Common myeloid progenitor, CD34-positive (primary cell): Measurements from ENCODE around the gene ATF1.
"Not testable (repeated sequence)": the region's sequence is repeated elsewhere in the genome, so short reads cannot be mapped to it uniquely, and the experiment has no call there.

Source experiments
- CTCF ChIA-PET: fragments of 350-600 bp; sonication (Branson Sonifier 250); formaldehyde crosslinking; loops from one replicate; lab custom pipeline; 2021; ENCODE audit warnings: antibody characterized with exemption; lab: Charles Lee
- POLR2A ChIA-PET: fragments of 350-600 bp; sonication (Branson Sonifier 250); formaldehyde crosslinking; loops from one replicate; lab custom pipeline; 2021; ENCODE audit warnings: antibody characterized with exemption; lab: Charles Lee
- DNase-seq, 3 donors: peaks; one replicate each; pipeline versions ENCODE4 v3.0.0 to v3.0.0-alpha.2; 2013
- H3K27ac ChIP-seq, 2 experiments: 1 replicate in 1 of 2; 2 replicates in 1 of 2; pipeline ENCODE4 v1.7.0; 2013; ENCODE audit warnings: inconsistent platforms in 2 of 2, low read length in 2 of 2, mild to moderate bottlenecking in 2 of 2, low read depth in 1 of 2, moderate library complexity in 1 of 2; ENCODE audit not compliant: severe bottlenecking in 2 of 2, insufficient read depth in 1 of 2, poor library complexity in 1 of 2
- H3K27me3 ChIP-seq, 5 experiments: replicated peaks in 2 of 5; 1 replicate in 3 of 5; 2 replicates in 2 of 5; pipeline versions ENCODE4 v1.6.1 to v1.7.0; 2013; ENCODE audit warnings: low read length in 4 of 5, mild to moderate bottlenecking in 2 of 5, moderate library complexity in 2 of 5, inconsistent platforms in 1 of 5; ENCODE audit not compliant: insufficient read depth in 5 of 5, control insufficient read depth in 4 of 5
- H3K36me3 ChIP-seq, 4 experiments: 1 replicate in 2 of 4; 2 replicates in 2 of 4; pipeline versions ENCODE4 v1.6.1 to v1.7.0; 2013; ENCODE audit warnings: low read length in 3 of 4, control low read depth in 1 of 4, mild to moderate bottlenecking in 1 of 4; ENCODE audit not compliant: control insufficient read depth in 4 of 4, insufficient read depth in 4 of 4
- H3K4me1 ChIP-seq, 4 experiments: 1 replicate in 3 of 4; 2 replicates in 1 of 4; pipeline versions ENCODE4 v1.6.1 to v1.7.1; 2013; ENCODE audit warnings: low read length in 3 of 4, mild to moderate bottlenecking in 3 of 4, control low read depth in 1 of 4, inconsistent platforms in 1 of 4, moderate library complexity in 1 of 4; ENCODE audit not compliant: control insufficient read depth in 4 of 4, insufficient read depth in 4 of 4; ENCODE audit errors: control extremely low read depth in 1 of 4
- H3K4me3 ChIP-seq, 7 experiments: 1 replicate in 4 of 7; 2 replicates in 3 of 7; pipeline versions ENCODE4 v1.5.1 to v1.7.0; 2013; ENCODE audit warnings: mild to moderate bottlenecking in 7 of 7, low read length in 6 of 7, moderate library complexity in 6 of 7, inconsistent platforms in 2 of 7, low read depth in 2 of 7, control low read depth in 1 of 7; ENCODE audit not compliant: insufficient read depth in 4 of 7, control insufficient read depth in 1 of 7; ENCODE audit errors: extremely low read depth in 1 of 7
- H3K9me3 ChIP-seq, 5 experiments: 1 replicate in 4 of 5; 2 replicates in 1 of 5; pipeline versions ENCODE4 v1.6.1 to v1.7.1; 2013; ENCODE audit warnings: low read length in 4 of 5, mild to moderate bottlenecking in 2 of 5, inconsistent platforms in 1 of 5, low read depth in 1 of 5, moderate library complexity in 1 of 5; ENCODE audit not compliant: control insufficient read depth in 4 of 5, insufficient read depth in 2 of 5; ENCODE audit errors: control extremely low read depth in 1 of 5
- WGBS: methylation state at CpG from one replicate; pipeline ENCODE4 v1.1.5; 2013; ENCODE audit not compliant: insufficient coverage; 5-methylcytosine and 5-hydroxymethylcytosine counted together

Gene ATF1

GRCh38 chr12:50814921-50815320 lies 51.0 kb downstream of the ATF1 start:
- POLR2A ChIA-PET, H3K9me3 ChIP-seq, DNase-seq, H3K4me1 ChIP-seq, H3K27ac ChIP-seq, H3K4me3 ChIP-seq, H3K27me3 ChIP-seq: not testable (repeated sequence)
- 99% methylated on average over 7 of the region's 7 CpGs for WGBS
- CTCF ChIA-PET = interaction anchor here (0.6 to 4.2 kb wide), 4 partner anchors 10 to 172 kb away, joined by 3 to 17 read pairs (median 5); no protein-coding TSS in a partner anchor
- H3K36me3 ChIP-seq = peaks cover 6 to 66% (median 48%) of the 10 kb centered on the region in 4 experiments

GRCh38 chr12:50820177-50820576 lies 56.3 kb downstream of the ATF1 start:
- Histone ChIP-seq H3K27ac (no peak overlapping the region), H3K4me1 (no peaks in the 10 kb centered on the region), H3K4me3 (no peak overlapping the region), H3K9me3 (no peaks in the 10 kb centered on the region), H3K36me3 (peaks cover 2 to 39% (median 23%) of the 10 kb centered on the region in 4 experiments), H3K27me3 (no peaks in the 10 kb centered on the region)
- POLR2A ChIA-PET = no interaction called here
- CTCF ChIA-PET = interaction anchor here (1.0 to 1.1 kb wide), 2 partner anchors 15 to 167 kb away, joined by 3 to 4 read pairs; no protein-coding TSS in a partner anchor
- no peak for DNase-seq

- Histone ChIP-seq H3K4me3 (no peak overlapping the region), H3K9me3 (no peaks in the 10 kb centered on the region), H3K36me3 (peaks cover 0 to 20% (median 7%) of the 10 kb centered on the region in 4 experiments), H3K27me3 (no peaks in the 10 kb centered on the region), H3K4me1 (no peaks in the 10 kb centered on the region), H3K27ac (no peak overlapping the region)
- CTCF ChIA-PET = interaction anchor here (0.7 to 2.3 kb wide), 7 partner anchors 9 to 204 kb away, joined by 3 to 8 read pairs (median 4); partner anchors contain the start of gene SLC11A2
- POLR2A ChIA-PET = no interaction called here
- DNase-seq = no peak
- 100% methylated on average over 1 of the region's 1 CpG for WGBS
These were observed 58.2 kb downstream of the ATF1 start for GRCh38 chr12:50822082-50822481.

GRCh38 chr12:50823724-50824123 lies 59.8 kb downstream of the ATF1 start:
- POLR2A ChIA-PET, H3K4me1 ChIP-seq, H3K36me3 ChIP-seq, H3K9me3 ChIP-seq, H3K27ac ChIP-seq, H3K27me3 ChIP-seq, H3K4me3 ChIP-seq, DNase-seq: not testable (repeated sequence)
- over 99% methylated on average over 10 of the region's 11 CpGs for WGBS
- CTCF ChIA-PET = interaction anchor here (7.3 kb wide), 1 partner anchor 164 kb away, joined by 108 read pairs; no protein-coding TSS in a partner anchor

- ChIA-PET POLR2A (interaction anchor here (0.6 kb wide), 2 partner anchors 58 to 205 kb away, joined by 3 to 4 read pairs; no protein-coding TSS in a partner anchor), CTCF (interaction anchor here (0.7 to 7.3 kb wide), 11 partner anchors 10 to 204 kb away, joined by 3 to 108 read pairs (median 3); partner anchors contain the start of gene ATF1)
- Histone ChIP-seq H3K4me3 (peak overlapping the region in 1 of 7 experiments; percentile 34), H3K27ac (peak overlapping the region in 1 of 2 experiments; percentile 52), H3K27me3 (no peaks in the 10 kb centered on the region), H3K36me3 (peaks cover 0 to 3% (median 0%) of the 10 kb centered on the region in 4 experiments), H3K4me1 (no peaks in the 10 kb centered on the region), H3K9me3 (no peaks in the 10 kb centered on the region)
- no peak for DNase-seq
- 75% methylated on average over 2 of the region's 4 CpGs for WGBS
These were observed 61.0 kb downstream of the ATF1 start for GRCh38 chr12:50824914-50825313.

GRCh38 chr12:50825372-50825838 lies 61.5 kb downstream of the ATF1 start:
- CTCF ChIA-PET = interaction anchor here (0.7 to 7.3 kb wide), 17 partner anchors 10 to 204 kb away, joined by 3 to 108 read pairs (median 3); partner anchors contain the start of genes ATF1 and SLC11A2
- H3K4me3 ChIP-seq = peak overlapping the region in 1 of 7 experiments; percentile 34
- no peaks in the 10 kb centered on the region for H3K27me3 ChIP-seq
- H3K36me3 ChIP-seq = peaks cover 0 to 3% (median 0%) of the 10 kb centered on the region in 4 experiments
- H3K9me3 ChIP-seq = no peaks in the 10 kb centered on the region
- POLR2A ChIA-PET = interaction anchor here (0.6 kb wide), 2 partner anchors 59 to 204 kb away, joined by 3 to 4 read pairs; no protein-coding TSS in a partner anchor
- no peaks in the 10 kb centered on the region for H3K4me1 ChIP-seq
- DNase-seq = peak; percentile 78 to 86 (median 82)
- WGBS = no CpG with 5 or more reads among the region's 2 CpGs
- peak overlapping the region in 1 of 2 experiments; percentile 52 for H3K27ac ChIP-seq

GRCh38 chr12:50828121-50828520 lies 64.2 kb downstream of the ATF1 start:
- 100% methylated on average over 1 of the region's 1 CpG for WGBS

More at GRCh38 chr12:50828121-50828520, 64.2 kb downstream of the ATF1 start:
- H3K36me3 ChIP-seq = no peaks in the 10 kb centered on the region
- no peak overlapping the region for H3K27ac ChIP-seq
- POLR2A ChIA-PET = interaction anchor here (1.0 kb wide), 1 partner anchor 159 kb away, joined by 3 read pairs; no protein-coding TSS in a partner anchor
- peaks cover 0 to 5% (median 0%) of the 10 kb centered on the region in 5 experiments for H3K9me3 ChIP-seq
- no peaks in the 10 kb centered on the region for H3K27me3 ChIP-seq
- no peak overlapping the region for H3K4me3 ChIP-seq
- CTCF ChIA-PET = interaction anchor here (0.6 to 7.3 kb wide), 5 partner anchors 10 to 238 kb away, joined by 3 to 108 read pairs (median 3); no protein-coding TSS in a partner anchor
- H3K4me1 ChIP-seq = no peaks in the 10 kb centered on the region
- no peak for DNase-seq
